ENCODE results near the gene CMSS1.
"Not testable (repeated sequence)": the region's sequence is repeated elsewhere in the genome, so short reads cannot be mapped to it uniquely, and the experiment has no call there.

CMSS1 gene

GRCh38 chr3:99841949-99842348 lies 24.3 kb downstream of the CMSS1 start:
- H3K36me3 ChIP-seq (ENCODE audit: control insufficient read depth in 2 of 2, insufficient read depth in 1 of 2, low read length in 2 of 2); H3K27ac ChIP-seq (ENCODE audit: extremely low read depth, low read depth, low read length); H3K4me1 ChIP-seq (ENCODE audit: control insufficient read depth, insufficient read depth, low read length); H3K4me3 ChIP-seq (ENCODE audit: low read depth, low read length); POLR2A ChIA-PET; H3K9me3 ChIP-seq (ENCODE audit: control insufficient read depth, insufficient read depth, low read depth, low read length): not testable (repeated sequence)
- TF ChIP-seq ZNF146 (tag by site-specific recombination; IDR thresholded peaks at IDR 0.05) (peak; percentile 95), ZNF580 (tag by site-specific recombination; IDR thresholded peaks at IDR 0.05) (peak; percentile 58; the same call in 1 of the 2 replicates)
- CTCF ChIA-PET = interaction anchor here (0.6 to 2.4 kb wide), 2 partner anchors 412 to 945 kb away, joined by 3 to 16 read pairs; no protein-coding TSS in a partner anchor

DNA sequence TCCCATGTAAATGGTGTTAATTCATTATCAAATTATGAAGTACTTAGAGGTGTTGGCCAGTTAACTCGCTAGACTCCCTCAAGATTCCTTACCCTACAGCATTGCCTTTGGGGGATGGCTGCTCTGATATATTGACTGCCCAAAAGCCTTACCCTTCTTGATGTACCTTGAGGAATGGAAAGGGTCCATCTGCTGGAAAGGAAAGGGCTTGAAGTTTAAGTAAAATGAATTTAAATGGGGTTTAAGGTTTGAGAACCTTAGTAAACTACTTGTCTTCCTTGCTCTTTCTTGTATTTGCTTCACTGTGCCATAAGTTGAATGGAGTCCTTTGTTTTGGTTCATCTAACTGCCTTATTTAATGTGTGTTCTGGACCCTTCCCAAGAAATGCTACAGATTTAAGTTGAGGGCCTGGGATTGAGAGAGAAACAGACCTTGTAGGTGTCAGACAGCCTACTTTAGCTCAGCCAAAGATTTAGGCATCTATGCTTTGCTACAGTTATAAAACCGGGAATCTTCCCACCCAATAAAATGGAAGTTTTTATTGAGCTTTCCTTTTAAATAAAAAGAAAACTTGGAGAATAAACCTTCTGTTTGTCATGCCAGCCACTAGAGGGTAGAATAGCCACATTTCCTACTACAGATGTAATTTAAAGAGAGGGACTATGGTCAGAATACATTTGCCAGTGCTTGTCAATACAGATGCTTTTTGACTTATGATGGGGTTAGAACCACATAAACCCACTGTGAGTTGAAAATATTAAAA lies 25.3 kb downstream of the CMSS1 start:
- H3K9me3 ChIP-seq (ENCODE audit: control insufficient read depth, insufficient read depth, low read depth, low read length) = no peaks in the 10 kb centered on the region
- POLR2A ChIA-PET = no interaction called here
- CTCF ChIA-PET = interaction anchor here (0.6 to 2.3 kb wide), 24 partner anchors 9 to 913 kb away, joined by 3 to 20 read pairs (median 4); no protein-coding TSS in a partner anchor
- no peaks in the 10 kb centered on the region for H3K36me3 ChIP-seq (ENCODE audit: control insufficient read depth in 2 of 2, insufficient read depth in 1 of 2, low read length in 2 of 2)
- no peak overlapping the region for H3K27ac ChIP-seq (ENCODE audit: extremely low read depth, low read depth, low read length)
- no peaks in the 10 kb centered on the region for H3K4me1 ChIP-seq (ENCODE audit: control insufficient read depth, insufficient read depth, low read length)
- H3K4me3 ChIP-seq (ENCODE audit: low read depth, low read length) = no peak overlapping the region
- TF ChIP-seq ZNF184 (tag by site-specific recombination; IDR thresholded peaks at IDR 0.05) (no peak), ZBTB6 (tag by site-specific recombination; IDR thresholded peaks at IDR 0.05) (no peak), ZNF654 (tag by site-specific recombination; IDR thresholded peaks at IDR 0.05; ENCODE audit: low read depth) (peak; percentile 80), PRDM6 (tag by site-specific recombination; IDR thresholded peaks at IDR 0.05) (0 out of 2 replicates have a peak, but pooled peaks have one; percentile 4), IKZF3 (tag by site-specific recombination; IDR thresholded peaks at IDR 0.05) (peak; percentile 47; the same call in 1 of the 2 replicates), ZNF324 (tag by site-specific recombination; IDR thresholded peaks at IDR 0.05) (no peak), ZNF416 (tag by site-specific recombination; IDR thresholded peaks at IDR 0.05) (no peak), ZNF600 (tag by site-specific recombination; IDR thresholded peaks at IDR 0.05) (no peak), PRDM2 (tag by site-specific recombination; IDR thresholded peaks at IDR 0.05; ENCODE audit: borderline replicate concordance) (no peak), BCL11A (tag by site-specific recombination; IDR thresholded peaks at IDR 0.05; ENCODE audit: low read depth) (no peak), OVOL3 (tag by site-specific recombination; IDR thresholded peaks at IDR 0.05) (no peak), CTCF (tag by site-specific recombination; IDR thresholded peaks at IDR 0.05) (peak; percentile 19; the same call in 1 of the 2 replicates)
- TF ChIP-seq, protein P1, sequence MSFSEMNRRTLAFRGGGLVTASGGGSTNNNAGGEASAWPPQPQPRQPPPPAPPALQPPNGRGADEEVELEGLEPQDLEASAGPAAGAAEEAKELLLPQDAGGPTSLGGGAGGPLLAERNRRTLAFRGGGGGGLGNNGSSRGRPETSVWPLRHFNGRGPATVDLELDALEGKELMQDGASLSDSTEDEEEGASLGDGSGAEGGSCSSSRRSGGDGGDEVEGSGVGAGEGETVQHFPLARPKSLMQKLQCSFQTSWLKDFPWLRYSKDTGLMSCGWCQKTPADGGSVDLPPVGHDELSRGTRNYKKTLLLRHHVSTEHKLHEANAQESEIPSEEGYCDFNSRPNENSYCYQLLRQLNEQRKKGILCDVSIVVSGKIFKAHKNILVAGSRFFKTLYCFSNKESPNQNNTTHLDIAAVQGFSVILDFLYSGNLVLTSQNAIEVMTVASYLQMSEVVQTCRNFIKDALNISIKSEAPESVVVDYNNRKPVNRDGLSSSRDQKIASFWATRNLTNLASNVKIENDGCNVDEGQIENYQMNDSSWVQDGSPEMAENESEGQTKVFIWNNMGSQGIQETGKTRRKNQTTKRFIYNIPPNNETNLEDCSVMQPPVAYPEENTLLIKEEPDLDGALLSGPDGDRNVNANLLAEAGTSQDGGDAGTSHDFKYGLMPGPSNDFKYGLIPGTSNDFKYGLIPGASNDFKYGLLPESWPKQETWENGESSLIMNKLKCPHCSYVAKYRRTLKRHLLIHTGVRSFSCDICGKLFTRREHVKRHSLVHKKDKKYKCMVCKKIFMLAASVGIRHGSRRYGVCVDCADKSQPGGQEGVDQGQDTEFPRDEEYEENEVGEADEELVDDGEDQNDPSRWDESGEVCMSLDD (tag by site-specific recombination; IDR thresholded peaks at IDR 0.05) = no peak
- TF ChIP-seq, protein P2, sequence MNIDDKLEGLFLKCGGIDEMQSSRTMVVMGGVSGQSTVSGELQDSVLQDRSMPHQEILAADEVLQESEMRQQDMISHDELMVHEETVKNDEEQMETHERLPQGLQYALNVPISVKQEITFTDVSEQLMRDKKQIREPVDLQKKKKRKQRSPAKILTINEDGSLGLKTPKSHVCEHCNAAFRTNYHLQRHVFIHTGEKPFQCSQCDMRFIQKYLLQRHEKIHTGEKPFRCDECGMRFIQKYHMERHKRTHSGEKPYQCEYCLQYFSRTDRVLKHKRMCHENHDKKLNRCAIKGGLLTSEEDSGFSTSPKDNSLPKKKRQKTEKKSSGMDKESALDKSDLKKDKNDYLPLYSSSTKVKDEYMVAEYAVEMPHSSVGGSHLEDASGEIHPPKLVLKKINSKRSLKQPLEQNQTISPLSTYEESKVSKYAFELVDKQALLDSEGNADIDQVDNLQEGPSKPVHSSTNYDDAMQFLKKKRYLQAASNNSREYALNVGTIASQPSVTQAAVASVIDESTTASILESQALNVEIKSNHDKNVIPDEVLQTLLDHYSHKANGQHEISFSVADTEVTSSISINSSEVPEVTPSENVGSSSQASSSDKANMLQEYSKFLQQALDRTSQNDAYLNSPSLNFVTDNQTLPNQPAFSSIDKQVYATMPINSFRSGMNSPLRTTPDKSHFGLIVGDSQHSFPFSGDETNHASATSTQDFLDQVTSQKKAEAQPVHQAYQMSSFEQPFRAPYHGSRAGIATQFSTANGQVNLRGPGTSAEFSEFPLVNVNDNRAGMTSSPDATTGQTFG (tag by site-specific recombination; IDR thresholded peaks at IDR 0.05; ENCODE audit: borderline replicate concordance) = no peak
